Hematopoietic multipotent progenitor cell (in vitro differentiated cells): ENCODE results near the gene RPN1. TPM values are rescaled to one million over a fixed set of nuclear protein-coding genes. Genes with fewer than 3 reads are reported as not detected.

Source experiments
- DNase-seq, 3 donors: peaks; one replicate each; pipeline ENCODE4 v3.0.0-alpha.2; 2011 to 2015; ENCODE audit warnings: low read depth in 2 of 3, low spot score in 2 of 3
- total RNA-seq: library from RNA; depleted of rRNA; stranded (reverse); fragments of >200 nt; gene quantifications from one replicate; pipeline ENCODE4 v1.2.3, GENCODE V29; 2012

The RPN1 gene
- total RNA-seq, 1 donor = 257 TPM

- peak in 2 of 3 donors; percentile 26 to 66 for DNase-seq
Measured at GRCh38 chr3:128653383-128653992, 2.9 kb upstream of the RPN1 start.

DNA sequence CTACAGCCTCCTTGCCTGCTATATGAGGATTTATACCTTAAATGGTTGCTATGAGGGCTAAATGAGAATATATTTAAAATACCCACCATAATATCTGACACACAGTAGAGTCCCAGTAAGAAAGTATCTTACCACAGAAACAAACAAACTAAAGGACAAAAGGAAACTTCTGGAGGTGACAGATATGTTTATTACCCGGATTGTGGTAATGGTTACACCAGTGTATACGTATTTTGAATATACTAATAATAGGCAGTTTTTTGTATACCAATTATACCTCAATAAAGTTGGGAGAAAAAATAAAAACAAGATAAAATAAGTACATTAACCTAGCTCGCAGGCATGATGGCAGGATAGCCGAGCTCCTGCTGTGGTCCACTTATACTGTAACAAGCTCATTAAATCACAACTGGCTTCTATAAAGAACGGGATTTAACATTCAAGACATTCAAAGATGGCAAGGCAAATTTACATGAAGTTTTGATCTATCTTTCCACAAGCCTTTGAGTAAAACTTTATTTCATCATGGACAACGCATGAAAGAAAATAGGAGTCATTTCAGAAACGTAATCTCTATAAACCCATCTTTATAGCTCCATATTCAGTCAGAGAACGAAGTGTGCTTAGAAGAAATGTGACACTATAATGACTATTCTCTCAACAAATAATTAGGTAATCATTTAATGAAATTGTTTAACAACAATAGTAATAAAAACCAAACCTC is 1.5 kb downstream of the RPN1 start:
- no peak for DNase-seq

DNA sequence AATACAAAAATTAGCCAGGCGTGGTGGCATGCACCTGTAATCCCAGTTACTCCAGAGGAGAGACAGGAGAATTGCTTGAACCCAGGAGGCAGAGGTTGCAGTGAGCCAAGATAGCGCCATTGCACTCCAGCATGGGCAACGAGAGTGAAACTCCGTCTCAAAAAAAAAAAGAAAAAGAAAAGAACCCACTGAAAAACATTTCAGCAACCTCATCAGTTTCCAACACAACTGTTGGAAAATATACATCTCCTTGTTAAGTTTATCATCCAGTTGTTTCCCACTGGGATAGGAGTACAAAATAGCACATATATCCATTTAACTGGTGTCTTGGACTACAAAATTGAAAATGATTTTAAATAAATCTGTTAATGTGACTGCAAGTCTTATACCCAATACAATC is 2.2 kb downstream of the RPN1 start:
- no peak for DNase-seq

- DNase-seq = no peak
Measured at GRCh38 chr3:128647307-128647706, 3.3 kb downstream of the RPN1 start.

- no peak for DNase-seq
Measured at GRCh38 chr3:128634075-128634611, 16.5 kb downstream of the RPN1 start.

GRCh38 chr3:128632301-128632700 is 18.3 kb downstream of the RPN1 start:
- no peak for DNase-seq

GRCh38 chr3:128629936-128630335 is 20.7 kb downstream of the RPN1 start:
- no peak for DNase-seq

- no peak for DNase-seq
Measured at GRCh38 chr3:128625409-128625945, 25.1 kb downstream of the RPN1 start.

- DNase-seq = no peak
Measured at GRCh38 chr3:128624526-128625138, 26.0 kb downstream of the RPN1 start.

DNA sequence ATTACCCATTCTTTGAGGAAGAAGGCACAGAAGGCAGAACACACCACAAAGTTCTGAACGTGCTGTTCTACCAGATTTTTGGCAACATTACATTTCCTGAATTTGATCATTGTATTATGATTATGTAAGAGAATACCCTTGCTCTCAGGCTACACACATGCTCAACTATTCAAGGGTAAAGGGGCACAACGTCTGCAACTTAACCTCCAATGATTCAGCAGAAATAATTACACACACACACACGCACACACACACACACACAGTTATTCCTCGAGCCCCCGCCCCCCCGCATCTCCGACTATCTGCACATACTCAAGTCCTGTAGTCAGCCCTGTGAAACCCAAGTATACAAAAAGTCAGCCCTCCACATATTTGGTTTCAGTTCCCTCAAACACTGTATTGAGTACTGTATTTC is 26.8 kb downstream of the RPN1 start:
- DNase-seq = no peak

GRCh38 chr3:128621931-128622330 is 28.7 kb downstream of the RPN1 start:
- no peak for DNase-seq

DNA sequence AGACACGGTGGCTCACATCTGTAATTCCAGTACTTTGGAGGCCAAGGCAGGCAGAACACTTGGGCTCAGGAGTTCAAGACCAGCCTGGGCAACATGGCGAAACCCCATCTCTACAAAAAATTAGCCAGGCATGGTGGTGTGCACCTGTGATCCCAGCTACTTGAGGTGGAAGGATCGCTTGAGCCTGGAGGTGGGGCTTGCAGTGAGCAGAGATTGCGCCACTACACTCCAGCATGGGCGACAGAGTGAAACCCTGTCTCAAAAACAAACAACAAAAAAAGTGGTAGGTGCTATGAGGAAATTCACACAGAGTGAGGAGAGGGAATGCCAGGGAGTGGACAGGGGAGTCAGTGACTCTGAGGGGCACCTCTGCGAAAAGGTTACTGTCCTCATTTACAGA is 29.4 kb downstream of the RPN1 start:
- DNase-seq = no peak

- DNase-seq = peak in 2 of 3 donors; percentile 41 to 42
Measured at GRCh38 chr3:128620268-128620691, 30.3 kb downstream of the RPN1 start.

DNA sequence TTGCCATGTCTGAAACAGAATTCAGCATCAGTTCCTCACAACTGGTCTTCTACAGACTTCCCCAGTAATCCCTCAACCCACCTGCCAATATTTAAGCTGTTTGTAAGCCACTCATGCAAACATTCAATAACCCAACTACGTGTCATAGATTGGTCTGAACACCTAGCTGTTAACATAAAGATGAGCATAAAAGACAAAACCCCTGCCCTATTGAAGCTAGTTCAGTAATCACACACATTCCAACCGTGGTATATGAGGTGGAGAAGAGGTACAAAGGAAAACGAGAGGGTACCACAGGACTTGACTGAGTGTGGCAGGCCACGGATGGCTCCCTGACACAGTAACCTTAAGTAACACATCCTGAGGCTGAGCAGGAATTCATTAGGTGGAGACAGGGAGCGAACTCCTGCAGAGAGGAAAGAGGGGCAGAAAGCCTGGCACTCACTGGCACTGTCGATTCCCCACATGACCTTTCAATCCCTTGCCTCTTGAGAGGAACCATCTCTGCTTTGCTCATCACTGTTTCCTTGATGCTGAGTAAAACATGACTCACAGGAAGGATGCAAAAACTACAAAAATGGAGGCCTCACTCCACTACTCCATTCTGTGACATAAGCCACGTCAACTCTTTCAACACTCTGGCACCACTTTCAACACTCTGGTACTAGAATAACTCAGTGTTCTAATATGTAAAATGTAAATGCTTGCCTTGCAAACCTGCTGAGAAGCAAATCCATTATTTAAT is 31.3 kb downstream of the RPN1 start:
- DNase-seq = peak in 1 of 3 donors; percentile 50

DNA sequence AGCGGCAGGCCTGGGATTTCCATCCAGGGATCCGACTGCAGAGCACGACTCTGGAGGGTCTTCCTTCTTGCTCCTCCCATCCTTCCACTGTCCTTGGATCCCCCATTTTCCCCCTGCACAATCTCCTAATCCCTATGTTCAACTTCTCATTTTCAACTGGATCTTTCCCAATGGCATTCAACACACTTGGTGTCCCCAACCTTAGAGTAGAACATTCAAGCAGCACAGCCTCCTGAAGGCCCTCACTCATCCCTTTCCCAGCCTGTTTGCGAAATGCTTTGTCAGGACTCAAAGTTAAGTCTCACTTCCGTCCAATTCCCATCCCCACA is 32.3 kb downstream of the RPN1 start:
- DNase-seq = no peak

GRCh38 chr3:128617557-128618397 is 32.8 kb downstream of the RPN1 start:
- DNase-seq = peak; percentile 98 to 99 (median 98)

GRCh38 chr3:128617270-128617556 is 33.4 kb downstream of the RPN1 start:
- no peak for DNase-seq

GRCh38 chr3:128616516-128617269 is 33.9 kb downstream of the RPN1 start:
- DNase-seq = peak in 2 of 3 donors; percentile 92 to 97

DNA sequence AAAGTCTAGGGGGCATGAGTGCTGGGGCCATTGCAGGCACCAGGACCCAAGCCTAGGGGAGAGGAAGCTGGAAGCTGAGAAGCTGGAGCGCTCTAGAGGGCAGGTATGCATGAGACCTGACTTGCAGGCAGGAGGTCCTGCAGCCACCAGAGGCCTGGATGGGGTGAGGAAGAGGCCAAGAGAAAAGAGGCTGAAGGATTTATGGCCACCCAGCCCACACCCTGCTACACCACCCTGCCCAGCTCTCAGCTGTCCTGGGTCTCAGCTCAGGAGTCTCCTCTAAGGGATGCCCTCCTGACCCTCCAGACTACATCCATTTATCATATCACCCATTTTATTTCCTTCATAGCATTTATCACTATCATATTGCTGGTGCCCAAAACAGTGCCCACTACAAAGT is 36.5 kb downstream of the RPN1 start:
- DNase-seq = no peak
